DOHH2 (cell line): ENCODE measurements around the gene ZFR.
"Not testable (repeated sequence)": the region's sequence is repeated elsewhere in the genome, so short reads cannot be mapped to it uniquely, and the experiment has no call there.

Source experiments
- H3F3A ChIP-seq: fragments of 200-600 bp; sonication (generic), shearing (Covaris generic); 2 replicates; pipeline ENCODE4 v1.6.0; 2016; ENCODE audit warnings: antibody characterized with exemption, mild to moderate bottlenecking; ENCODE audit not compliant: control insufficient read depth, insufficient read depth
- H3K27ac ChIP-seq: fragments of 200-600 bp; sonication (generic); 2 replicates; pipeline ENCODE4 v1.5.1; 2014; ENCODE audit warnings: low read depth, mild to moderate bottlenecking, low read length, moderate library complexity
- H3K27me3 ChIP-seq: fragments of 200-600 bp; sonication (generic); 2 replicates; pipeline ENCODE4 v1.6.1; 2014; ENCODE audit warnings: mild to moderate bottlenecking, low read length, mixed read lengths; ENCODE audit not compliant: control insufficient read depth
- H3K36me3 ChIP-seq: fragments of 200-600 bp; sonication (generic); 2 replicates; pipeline ENCODE4 v1.6.1; 2014; ENCODE audit warnings: mild to moderate bottlenecking, low read length, moderate library complexity, mixed read lengths; ENCODE audit not compliant: control insufficient read depth
- H3K4me1 ChIP-seq: fragments of 200-600 bp; sonication (generic); 2 replicates; pipeline ENCODE4 v1.6.1; 2014; ENCODE audit warnings: mild to moderate bottlenecking, low read length, mixed read lengths; ENCODE audit not compliant: control insufficient read depth
- H3K4me2 ChIP-seq: fragments of 200-600 bp; sonication (generic); 2 replicates; pipeline ENCODE4 v1.6.0; 2014; ENCODE audit warnings: mild to moderate bottlenecking, low read length, moderate library complexity
- H3K4me3 ChIP-seq: fragments of 200-600 bp; sonication (generic); 2 replicates; pipeline ENCODE4 v1.5.1; 2014; ENCODE audit warnings: mild to moderate bottlenecking, low read length, mixed read lengths
- H3K79me2 ChIP-seq: fragments of 200-600 bp; sonication (generic); 2 replicates; pipeline ENCODE4 v1.6.1; 2014; ENCODE audit warnings: mild to moderate bottlenecking, low read length, mixed read lengths; ENCODE audit not compliant: control insufficient read depth
- H3K9me2 ChIP-seq: fragments of 200-600 bp; sonication (generic); replicated peaks from 2 replicates; pipeline ENCODE4 v1.6.1; 2014; ENCODE audit warnings: mild to moderate bottlenecking, low read length, mixed read lengths; ENCODE audit not compliant: control insufficient read depth
- H3K9me3 ChIP-seq: fragments of 200-600 bp; sonication (generic); 2 replicates; pipeline ENCODE4 v1.6.1; 2014; ENCODE audit warnings: antibody characterized with exemption, low read length, mixed read lengths; ENCODE audit not compliant: control insufficient read depth, insufficient read depth
- H4K20me1 ChIP-seq: fragments of 200-600 bp; sonication (generic); 2 replicates; pipeline ENCODE4 v1.6.0; 2014; ENCODE audit warnings: low read depth, mild to moderate bottlenecking, antibody characterized with exemption, low read length, moderate library complexity; ENCODE audit not compliant: control insufficient read depth, insufficient read depth
- CTCF ChIP-seq: fragments of 200-600 bp; sonication (generic); IDR thresholded peaks from one replicate; pipeline ENCODE4 v1.5.1; 2014; ENCODE audit warnings: antibody characterized with exemption, mild to moderate bottlenecking, low read depth, low read length; ENCODE audit not compliant: poor library complexity, severe bottlenecking
- EZH2phosphoT487 ChIP-seq: fragments of 200-600 bp; sonication (generic); IDR thresholded peaks from 2 replicates; pipeline ENCODE4 v1.6.1; 2017; ENCODE audit warnings: borderline replicate concordance, mild to moderate bottlenecking, antibody characterized with exemption, low read length, moderate library complexity, mixed read lengths

Gene ZFR

GRCh38 chr5:32406650-32407049 lies 37.9 kb downstream of the ZFR start:
- peaks cover 94% of the 10 kb centered on the region for H3K36me3 ChIP-seq

DNA sequence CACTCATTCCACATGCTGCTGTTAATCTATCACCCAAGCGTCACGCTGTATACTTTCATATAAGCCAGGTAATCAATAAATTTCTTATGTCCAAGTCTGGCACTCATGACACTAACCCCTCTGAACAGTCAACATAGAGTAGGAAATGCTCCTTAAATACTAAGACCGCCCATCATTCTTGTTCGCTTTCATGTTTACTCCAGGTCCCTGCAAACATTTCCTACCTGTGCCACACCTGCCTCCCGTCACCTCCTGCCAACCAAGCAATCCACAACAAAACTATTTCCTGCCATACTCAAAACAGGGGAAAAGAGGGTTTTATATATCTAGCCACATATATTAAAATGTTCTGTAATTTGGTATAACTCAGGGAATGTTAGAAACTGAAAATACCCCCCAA lies 39.0 kb downstream of the ZFR start:
- TF ChIP-seq EZH2phosphoT487 (no peak), CTCF (no peak)
- H3K4me1 ChIP-seq, result no peaks in the 10 kb centered on the region
- no peaks in the 10 kb centered on the region for H4K20me1 ChIP-seq
- H3K79me2 ChIP-seq, result no peaks in the 10 kb centered on the region
- H3K4me2 ChIP-seq, result no peak overlapping the region
- no peaks in the 10 kb centered on the region for H3K9me3 ChIP-seq
- H3F3A ChIP-seq, result peaks cover 3% of the 10 kb centered on the region; the same call in 1 of the 2 replicates
- no peak overlapping the region for H3K4me3 ChIP-seq
- H3K27ac ChIP-seq, result no peak overlapping the region
- H3K27me3 ChIP-seq, result no peaks in the 10 kb centered on the region
- H3K36me3 ChIP-seq, result peaks cover 97% of the 10 kb centered on the region
- no peaks in the 10 kb centered on the region for H3K9me2 ChIP-seq

More at GRCh38 chr5:32406650-32407049, 37.9 kb downstream of the ZFR start:
- Histone ChIP-seq H3K9me3 (no peaks in the 10 kb centered on the region), H3K9me2 (no peaks in the 10 kb centered on the region), H3F3A (peaks cover 3% of the 10 kb centered on the region; the same call in 1 of the 2 replicates), H3K4me3 (no peak overlapping the region), H3K27me3 (no peaks in the 10 kb centered on the region), H4K20me1 (no peaks in the 10 kb centered on the region), H3K27ac (no peak overlapping the region), H3K79me2 (no peaks in the 10 kb centered on the region), H3K4me1 (no peaks in the 10 kb centered on the region), H3K4me2 (no peak overlapping the region)
- TF ChIP-seq CTCF, result no peak

DNA sequence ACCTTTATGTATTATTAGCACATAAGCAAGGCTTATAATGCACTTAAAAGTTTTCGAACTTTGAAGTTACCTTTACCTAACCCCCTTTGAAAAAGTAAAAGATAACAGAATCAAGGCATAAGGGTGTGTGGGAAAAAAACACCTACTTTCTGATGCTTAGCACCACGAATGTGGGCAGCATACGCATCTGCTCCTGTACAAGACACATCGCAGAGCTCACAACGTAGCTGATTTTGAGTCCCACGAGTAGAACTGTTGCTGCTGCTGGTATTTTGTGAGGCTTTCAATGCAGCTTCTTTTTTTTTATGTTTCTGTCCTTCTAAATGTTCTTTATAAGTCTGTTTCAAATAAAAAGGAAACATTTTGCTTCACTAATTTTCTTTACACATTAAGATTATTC lies 40.8 kb downstream of the ZFR start:
- Histone ChIP-seq H4K20me1 (no peaks in the 10 kb centered on the region), H3K9me3 (no peaks in the 10 kb centered on the region), H3K9me2 (no peaks in the 10 kb centered on the region), H3K27ac (no peak overlapping the region), H3F3A (peaks cover 3% of the 10 kb centered on the region; the same call in 1 of the 2 replicates), H3K27me3 (no peaks in the 10 kb centered on the region), H3K36me3 (peaks cover 95% of the 10 kb centered on the region), H3K4me1 (no peaks in the 10 kb centered on the region), H3K79me2 (no peaks in the 10 kb centered on the region), H3K4me2 (no peak overlapping the region), H3K4me3 (no peak overlapping the region)
- TF ChIP-seq CTCF, result no peak
- no peak for TF ChIP-seq EZH2phosphoT487

GRCh38 chr5:32400401-32400800 lies 44.1 kb downstream of the ZFR start:
- H3K4me1 ChIP-seq, result no peaks in the 10 kb centered on the region
- no peak overlapping the region for H3K4me2 ChIP-seq
- peaks cover 94% of the 10 kb centered on the region for H3K36me3 ChIP-seq
- no peak overlapping the region for H3K4me3 ChIP-seq
- TF ChIP-seq CTCF (no peak), EZH2phosphoT487 (no peak)
- no peaks in the 10 kb centered on the region for H3K27me3 ChIP-seq
- no peaks in the 10 kb centered on the region for H3K9me3 ChIP-seq
- no peaks in the 10 kb centered on the region for H3F3A ChIP-seq
- H4K20me1 ChIP-seq, result no peaks in the 10 kb centered on the region
- no peak overlapping the region for H3K27ac ChIP-seq
- no peaks in the 10 kb centered on the region for H3K9me2 ChIP-seq
- no peaks in the 10 kb centered on the region for H3K79me2 ChIP-seq

- H3K4me1 ChIP-seq, H4K20me1 ChIP-seq, H3K9me3 ChIP-seq, H3K27me3 ChIP-seq, H3F3A ChIP-seq, H3K79me2 ChIP-seq, H3K9me2 ChIP-seq, H3K4me2 ChIP-seq, H3K4me3 ChIP-seq, H3K27ac ChIP-seq: not testable (repeated sequence)
- peaks cover 88% of the 10 kb centered on the region for H3K36me3 ChIP-seq
These were observed 45.8 kb downstream of the ZFR start for GRCh38 chr5:32398754-32399153.
